LoVo (cell line): ENCODE results near the gene CAMK1G.

Experiments used
- DNase-seq: peaks from one replicate; pipeline ENCODE4 v3.0.0-alpha.2; 2016; ENCODE audit warnings: low spot score

Gene CAMK1G

DNA sequence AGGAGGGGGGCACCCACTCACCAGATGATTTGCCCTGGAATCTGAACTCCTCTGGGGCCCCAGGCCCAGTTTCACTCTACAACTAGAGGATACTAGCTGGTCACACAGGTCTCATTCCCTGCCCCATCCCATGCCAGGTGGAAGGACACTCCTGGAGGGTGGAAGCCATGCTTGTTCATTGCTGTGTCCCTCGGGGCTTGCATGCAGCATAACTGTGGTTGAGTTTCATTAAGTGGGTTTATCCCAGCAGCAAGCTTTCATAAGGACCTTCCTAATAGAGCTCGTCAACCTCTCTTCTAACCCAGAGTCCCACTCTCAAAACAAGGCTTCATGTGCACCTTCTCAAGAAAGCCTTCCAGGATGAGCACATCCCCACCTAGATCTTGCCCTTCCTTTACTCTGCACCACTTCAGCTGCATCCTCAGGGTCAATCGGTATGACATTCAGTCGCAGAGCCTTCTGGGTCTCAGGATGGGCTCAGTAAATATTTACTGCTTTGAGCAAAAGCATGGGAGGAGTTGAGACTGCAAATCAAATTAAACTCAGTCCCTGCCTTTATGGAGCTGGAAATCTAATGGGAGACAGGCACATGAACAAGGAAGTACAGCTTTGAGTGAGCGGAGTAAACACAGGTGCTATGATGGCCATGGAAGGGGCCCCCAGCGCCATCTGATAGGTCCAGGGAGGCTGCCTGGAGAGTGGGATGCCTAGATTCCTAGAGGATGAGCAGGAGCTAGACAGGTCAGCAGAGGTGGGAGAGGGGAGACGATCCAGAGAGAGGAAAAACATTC, 36.4 kb downstream of the CAMK1G start:
- DNase-seq: no peak

- no peak for DNase-seq
Observed at GRCh38 chr1:209620487-209620884, 37.0 kb downstream of the CAMK1G start.

- DNase-seq: no peak
Observed at GRCh38 chr1:209621286-209621685, 37.8 kb downstream of the CAMK1G start.

GRCh38 chr1:209621741-209622655, 38.5 kb downstream of the CAMK1G start:
- DNase-seq: no peak

GRCh38 chr1:209622841-209623829, 39.6 kb downstream of the CAMK1G start:
- DNase-seq: no peak

DNA sequence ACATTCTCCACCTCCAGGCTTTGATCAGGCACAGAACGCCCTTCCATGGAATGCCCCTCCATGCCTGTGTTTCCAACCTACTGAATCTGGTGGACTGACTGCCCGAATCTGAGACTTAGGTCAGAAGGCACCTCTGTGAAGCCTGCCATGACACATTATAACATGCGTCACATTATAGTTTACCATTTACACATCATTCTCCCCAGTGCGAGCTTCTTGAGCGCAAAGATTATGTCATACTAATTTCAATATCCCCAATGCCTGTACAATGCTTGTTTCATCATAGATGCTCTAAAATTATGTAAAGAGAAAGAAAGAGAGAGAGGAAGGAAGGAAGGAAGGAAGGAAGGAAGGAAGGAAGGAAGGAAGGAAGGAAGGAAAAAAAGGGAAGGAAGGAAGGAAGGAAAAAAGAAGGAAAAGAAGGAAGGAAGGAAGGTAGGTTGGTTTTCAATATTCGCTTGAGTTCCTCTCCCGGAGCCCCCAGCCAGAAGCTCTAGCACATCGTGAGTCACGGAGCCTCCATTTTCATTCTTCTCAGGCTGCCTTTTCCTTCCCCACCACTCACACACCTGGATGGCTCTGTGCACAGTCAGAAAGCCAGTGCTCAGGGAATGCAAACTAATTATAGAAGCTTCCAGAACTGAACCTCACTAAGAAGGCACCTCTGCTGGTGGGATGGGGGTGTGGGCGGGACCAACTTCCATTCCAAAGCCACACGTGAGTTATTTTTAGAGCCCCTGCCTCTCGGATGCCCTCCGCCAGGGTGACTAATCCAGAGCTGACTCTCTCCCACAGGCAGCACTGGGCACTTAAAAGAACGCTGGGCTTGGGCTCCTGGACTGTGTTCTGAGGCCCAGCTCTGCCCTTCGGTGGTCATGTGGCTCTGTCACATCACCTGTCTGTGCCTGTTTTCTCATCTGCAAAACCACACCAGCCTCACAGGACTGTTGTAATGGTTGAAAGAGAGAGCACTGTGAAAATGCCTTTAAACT, 41.3 kb downstream of the CAMK1G start:
- DNase-seq: no peak

GRCh38 chr1:209625791-209626285, 42.3 kb downstream of the CAMK1G start:
- no peak for DNase-seq

- DNase-seq: no peak
Observed at GRCh38 chr1:209626346-209627026, 43.0 kb downstream of the CAMK1G start.

- DNase-seq: no peak
Observed at GRCh38 chr1:209627027-209627731, 43.7 kb downstream of the CAMK1G start.

- peak; percentile 33 for DNase-seq
Observed at GRCh38 chr1:209627732-209628196, 44.2 kb downstream of the CAMK1G start.

DNA sequence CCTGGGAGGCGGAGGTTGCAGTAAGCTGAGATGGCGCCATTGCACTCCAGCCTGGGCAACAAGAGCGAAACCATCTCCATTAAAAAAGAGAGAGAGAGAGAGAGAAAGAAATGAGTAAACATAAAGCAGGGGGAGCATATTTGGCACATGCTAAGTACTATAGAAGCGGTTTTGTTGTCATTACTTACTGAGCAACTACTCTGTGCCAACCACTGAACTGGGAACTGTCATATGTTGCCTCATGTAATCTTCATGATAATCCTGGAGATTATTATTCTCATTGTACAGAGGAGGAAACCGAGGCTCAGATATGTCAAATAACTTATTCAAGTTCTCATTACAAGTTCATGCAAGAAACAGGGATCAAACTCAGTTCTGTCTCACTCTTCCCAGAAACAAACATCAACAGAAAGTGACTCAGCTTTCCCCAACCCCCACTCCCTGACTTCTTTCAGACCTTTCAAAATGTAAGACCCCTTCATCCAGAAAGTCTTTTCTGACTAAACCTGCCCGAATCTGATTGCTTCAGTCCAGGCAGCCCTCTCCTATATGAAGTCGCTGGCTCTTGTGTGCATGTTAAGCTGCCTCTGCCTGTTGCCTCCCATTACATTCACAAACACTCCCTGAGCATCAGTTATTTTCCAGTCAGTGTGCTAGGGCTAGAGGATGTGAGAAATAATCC, 45.2 kb downstream of the CAMK1G start:
- no peak for DNase-seq

DNA sequence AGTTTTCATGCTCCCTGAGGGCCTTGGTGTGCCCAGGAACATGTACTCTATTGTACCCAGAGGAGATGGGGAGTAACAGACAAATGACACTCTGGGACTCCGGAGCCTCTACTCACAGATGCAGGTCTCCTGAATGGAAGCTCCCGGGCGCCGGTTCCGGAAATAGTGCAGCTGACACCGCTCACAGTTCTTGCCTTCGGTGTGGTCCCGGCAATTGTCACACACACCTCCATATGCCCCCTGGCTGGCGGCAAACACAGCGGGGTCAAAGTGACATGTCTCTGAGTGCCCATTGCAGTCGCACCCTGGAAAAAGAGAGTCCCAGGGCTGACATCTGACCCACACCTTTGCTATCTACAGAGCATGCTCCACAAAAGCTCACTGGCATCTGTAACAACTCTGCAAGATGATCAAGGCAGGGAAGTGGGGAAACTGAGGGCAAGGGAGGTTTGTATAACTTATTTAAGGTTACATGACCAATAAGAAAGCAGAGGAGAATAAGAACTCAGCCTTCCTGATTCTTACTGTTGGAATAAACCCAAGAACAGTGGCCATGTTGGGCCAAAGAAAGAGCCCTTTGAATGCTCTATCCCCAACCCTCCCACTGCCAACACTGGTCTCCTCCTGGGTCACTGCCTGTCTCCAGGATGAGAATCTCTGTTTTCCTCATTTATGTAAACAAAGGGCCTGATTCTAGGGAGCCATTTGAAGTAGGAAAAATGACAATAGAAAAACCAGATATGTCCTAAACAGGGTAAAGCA, 46.3 kb downstream of the CAMK1G start:
- DNase-seq: no peak

- no peak for DNase-seq
Observed at GRCh38 chr1:209630383-209631225, 47.1 kb downstream of the CAMK1G start.

DNA sequence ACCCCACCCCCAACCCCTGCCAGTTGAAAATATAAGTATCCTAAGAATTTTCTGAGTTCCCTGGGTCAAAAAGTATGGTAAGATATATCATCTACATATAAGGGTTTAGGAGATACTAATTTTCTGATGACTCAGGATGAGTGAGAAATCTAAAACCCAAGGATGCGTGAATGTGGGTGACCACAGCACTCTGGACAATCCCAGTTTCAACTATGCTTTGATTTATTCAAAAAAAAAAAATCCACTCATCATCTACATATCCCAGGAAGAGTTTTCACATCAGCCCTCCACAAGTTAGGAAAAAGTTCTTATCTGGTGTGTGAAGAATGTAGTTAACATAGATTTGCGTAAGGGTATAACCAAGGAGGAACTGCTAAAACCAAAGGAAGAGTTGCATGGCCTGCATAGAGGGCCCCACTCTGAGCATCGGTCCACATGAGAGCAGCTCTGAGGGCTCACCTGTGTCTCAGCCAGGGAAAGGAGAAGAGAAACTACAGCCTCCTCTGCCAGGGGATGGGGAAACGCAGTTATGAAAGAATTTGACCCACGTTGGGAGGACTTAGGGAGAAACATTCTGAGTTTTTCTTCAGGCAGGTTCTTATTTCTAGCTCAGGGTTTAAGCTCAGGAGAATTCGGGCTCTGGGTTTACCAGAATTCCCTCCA, 50.0 kb downstream of the CAMK1G start:
- DNase-seq: no peak

DNA sequence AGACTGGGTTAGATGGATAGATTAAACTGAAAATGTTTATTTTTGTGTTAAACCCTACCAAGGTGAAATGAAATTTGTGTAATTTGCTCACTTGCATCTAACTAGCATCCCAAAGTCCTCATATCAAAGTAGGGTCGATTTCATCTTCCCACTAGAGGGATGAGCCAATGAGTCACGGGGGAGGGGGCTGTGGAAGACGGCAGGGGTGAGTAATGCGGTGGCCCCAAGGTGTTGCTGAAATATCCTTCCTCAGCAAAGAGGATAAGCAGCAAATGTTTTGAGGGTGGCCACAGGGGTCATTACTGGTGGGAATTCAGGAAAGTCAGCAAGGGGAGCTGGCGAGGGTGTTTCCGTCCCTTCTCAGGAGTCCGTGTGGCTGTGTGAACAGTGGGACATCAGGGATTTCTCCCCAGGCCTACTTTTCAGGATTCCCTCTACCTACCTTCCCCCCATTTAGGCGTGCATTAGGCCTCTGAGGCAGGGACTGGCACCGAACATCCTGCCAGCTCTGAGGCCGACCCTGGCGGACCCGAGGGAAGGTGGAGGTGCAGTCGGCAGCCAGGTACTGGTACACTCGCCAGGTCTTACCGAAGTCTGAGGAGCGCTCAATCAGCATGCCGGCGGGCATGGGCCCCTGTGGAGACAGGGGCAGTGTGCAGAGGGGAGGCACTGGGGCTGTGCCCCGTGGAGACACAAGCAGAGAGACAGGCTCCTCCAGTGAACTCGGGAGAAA, 50.7 kb downstream of the CAMK1G start:
- DNase-seq: no peak

- no peak for DNase-seq
Observed at GRCh38 chr1:209635850-209636249, 52.3 kb downstream of the CAMK1G start.
